Suprapubic skin (tissue), 3 donors: Measurements from ENCODE around the gene DNAJA2.

Experiments
- EP300 ChIP-seq: sonication (generic); formaldehyde crosslinking; IDR thresholded peaks from one replicate; pipeline ENCODE4 v1.6.1; 2017; ENCODE audit warnings: antibody characterized with exemption
- TF ChIP-seq, protein P1 (sequence below), 2 donors: fragments of 200-600 bp in 1 of 2; fragments of 450-650 bp in 1 of 2; sonication (generic) in 1 of 2; IDR thresholded peaks; one replicate each; pipeline ENCODE4 v1.5.1; 2016 to 2019; ENCODE audit warnings: antibody characterized with exemption in 2 of 2, mild to moderate bottlenecking in 1 of 2, moderate library complexity in 1 of 2

DNA sequence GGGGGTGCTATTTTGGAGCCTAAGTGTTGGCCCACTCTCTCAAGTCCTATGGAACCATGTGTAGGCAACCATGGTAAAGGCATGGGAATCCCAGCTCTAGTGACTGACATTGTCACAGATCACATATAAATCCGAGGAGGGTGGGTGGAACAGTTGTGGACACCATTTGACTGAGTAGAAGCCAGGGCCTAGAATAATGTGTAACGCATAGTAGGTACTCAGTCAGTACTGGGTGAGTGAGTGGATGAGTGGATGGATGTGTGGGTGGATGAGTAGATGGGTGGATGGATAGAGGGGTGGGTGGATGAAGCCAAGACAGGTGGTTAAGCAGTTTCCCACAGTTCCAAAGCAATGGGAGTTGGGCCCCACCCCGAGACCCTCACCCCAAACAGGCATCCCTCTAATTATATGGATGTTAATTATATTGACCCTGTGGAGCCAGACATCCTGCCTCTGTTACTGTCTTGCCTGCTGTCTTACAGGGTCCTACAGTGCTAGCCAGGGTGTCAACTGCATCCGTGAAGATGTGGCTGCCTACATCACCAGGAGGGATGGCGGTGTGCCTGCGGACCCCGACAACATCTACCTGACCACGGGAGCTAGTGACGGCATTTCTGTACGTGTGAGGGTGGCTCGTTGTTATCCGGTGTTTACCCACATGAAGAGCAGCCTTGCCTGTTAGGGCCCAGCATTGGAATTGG, 67.0 kb downstream of the DNAJA2 start:
- TF ChIP-seq, protein P1, sequence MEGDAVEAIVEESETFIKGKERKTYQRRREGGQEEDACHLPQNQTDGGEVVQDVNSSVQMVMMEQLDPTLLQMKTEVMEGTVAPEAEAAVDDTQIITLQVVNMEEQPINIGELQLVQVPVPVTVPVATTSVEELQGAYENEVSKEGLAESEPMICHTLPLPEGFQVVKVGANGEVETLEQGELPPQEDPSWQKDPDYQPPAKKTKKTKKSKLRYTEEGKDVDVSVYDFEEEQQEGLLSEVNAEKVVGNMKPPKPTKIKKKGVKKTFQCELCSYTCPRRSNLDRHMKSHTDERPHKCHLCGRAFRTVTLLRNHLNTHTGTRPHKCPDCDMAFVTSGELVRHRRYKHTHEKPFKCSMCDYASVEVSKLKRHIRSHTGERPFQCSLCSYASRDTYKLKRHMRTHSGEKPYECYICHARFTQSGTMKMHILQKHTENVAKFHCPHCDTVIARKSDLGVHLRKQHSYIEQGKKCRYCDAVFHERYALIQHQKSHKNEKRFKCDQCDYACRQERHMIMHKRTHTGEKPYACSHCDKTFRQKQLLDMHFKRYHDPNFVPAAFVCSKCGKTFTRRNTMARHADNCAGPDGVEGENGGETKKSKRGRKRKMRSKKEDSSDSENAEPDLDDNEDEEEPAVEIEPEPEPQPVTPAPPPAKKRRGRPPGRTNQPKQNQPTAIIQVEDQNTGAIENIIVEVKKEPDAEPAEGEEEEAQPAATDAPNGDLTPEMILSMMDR (IDR thresholded peaks at IDR 0.05): no peak
- TF ChIP-seq EP300: no peak
